Stimulated activated CD8-positive, alpha-beta memory T cell treated with anti-CD3 and anti-CD28 coated beads, Interleukin-4, amount 100 ng/mL, for 4 hours (primary cell): ENCODE data around the gene MTHFD2L.
"Not testable (repeated sequence)": the region's sequence is repeated elsewhere in the genome, so short reads cannot be mapped to it uniquely, and the experiment has no call there.

Experiments
- DNase-seq, 2 donors: peaks; one replicate each; pipeline ENCODE4 v3.0.0-alpha.2; 2020; ENCODE audit warnings: low read depth in 2 of 2, low spot score in 1 of 2

MTHFD2L gene

DNA sequence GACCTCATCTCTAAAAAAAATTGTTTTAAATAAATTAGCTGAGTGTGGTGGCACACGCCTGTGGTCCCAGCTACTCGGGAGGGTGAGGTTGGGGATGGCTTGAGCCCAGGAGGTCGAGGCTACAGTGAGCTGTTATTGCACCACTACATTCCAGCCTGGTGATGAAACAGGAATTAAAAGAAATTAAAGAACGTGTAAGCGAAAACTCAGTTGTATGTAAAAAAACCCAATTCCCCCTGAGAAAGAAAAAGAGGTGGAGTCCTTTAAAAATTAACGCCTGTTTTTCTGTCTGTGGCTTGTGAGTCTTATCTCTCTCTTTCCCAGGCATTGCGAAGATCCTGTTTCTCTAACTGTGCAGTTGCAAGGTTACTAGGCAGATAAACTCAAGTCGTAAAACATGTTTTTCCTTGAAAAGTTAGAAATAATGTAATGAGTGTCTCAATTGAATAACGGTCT is 172.4 kb downstream of the MTHFD2L start:
- no peak for DNase-seq

DNA sequence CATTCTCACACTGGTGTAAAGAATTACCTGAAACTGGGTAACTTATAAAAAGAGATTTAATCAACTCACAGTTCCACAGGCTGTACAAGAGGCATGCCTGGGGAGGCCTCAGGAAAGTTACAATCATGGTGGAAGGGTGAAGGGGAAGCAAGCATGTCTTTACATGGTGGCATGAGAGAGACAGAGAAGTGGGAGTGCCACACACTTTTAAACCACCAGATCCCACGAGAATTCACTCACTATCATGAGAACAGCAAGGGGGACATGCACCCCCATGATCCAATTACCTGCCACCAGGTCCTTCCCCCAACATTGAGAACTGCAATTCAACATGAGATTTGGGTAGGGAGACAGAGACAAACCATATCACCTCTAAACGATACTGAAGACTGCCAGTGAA is 173.3 kb downstream of the MTHFD2L start:
- no peak for DNase-seq

DNA sequence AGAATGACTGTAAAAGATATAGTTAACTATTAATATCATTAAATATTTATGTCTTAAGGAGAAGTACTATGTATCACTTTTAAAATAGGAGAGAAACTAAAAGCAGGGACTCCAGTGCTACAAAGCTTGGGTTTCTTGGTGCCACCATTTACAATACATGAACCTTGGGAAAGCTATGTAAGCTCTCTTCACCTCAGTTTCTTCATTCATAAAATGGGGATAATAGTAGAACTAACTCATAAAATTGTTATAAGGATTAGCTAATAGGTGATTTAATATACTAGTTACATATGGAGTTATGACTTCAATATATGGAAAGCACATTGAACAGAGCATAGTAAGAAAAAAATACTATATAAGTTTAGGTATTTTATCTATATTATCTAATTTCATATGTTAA is 174.0 kb downstream of the MTHFD2L start:
- DNase-seq = no peak

DNA sequence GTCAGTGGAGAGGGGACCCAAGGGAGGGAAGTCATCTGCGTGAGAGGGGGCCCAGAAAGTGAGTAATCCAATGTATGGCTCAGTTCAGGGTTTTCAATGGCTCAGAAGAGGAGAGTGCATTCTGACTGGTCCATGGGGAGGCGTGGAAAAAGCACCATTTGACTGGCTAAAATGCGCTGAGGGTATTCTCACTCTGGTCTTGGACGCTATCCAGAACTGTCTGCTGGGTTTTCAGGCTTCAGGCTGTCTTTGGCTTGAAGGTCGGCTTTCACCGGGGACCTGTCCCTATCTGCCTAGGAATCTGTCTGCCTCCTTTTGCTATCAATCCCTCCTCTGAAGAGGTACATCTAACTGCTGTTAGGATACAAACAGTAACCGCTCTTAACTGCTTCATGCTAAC is 176.7 kb downstream of the MTHFD2L start:
- no peak for DNase-seq

DNA sequence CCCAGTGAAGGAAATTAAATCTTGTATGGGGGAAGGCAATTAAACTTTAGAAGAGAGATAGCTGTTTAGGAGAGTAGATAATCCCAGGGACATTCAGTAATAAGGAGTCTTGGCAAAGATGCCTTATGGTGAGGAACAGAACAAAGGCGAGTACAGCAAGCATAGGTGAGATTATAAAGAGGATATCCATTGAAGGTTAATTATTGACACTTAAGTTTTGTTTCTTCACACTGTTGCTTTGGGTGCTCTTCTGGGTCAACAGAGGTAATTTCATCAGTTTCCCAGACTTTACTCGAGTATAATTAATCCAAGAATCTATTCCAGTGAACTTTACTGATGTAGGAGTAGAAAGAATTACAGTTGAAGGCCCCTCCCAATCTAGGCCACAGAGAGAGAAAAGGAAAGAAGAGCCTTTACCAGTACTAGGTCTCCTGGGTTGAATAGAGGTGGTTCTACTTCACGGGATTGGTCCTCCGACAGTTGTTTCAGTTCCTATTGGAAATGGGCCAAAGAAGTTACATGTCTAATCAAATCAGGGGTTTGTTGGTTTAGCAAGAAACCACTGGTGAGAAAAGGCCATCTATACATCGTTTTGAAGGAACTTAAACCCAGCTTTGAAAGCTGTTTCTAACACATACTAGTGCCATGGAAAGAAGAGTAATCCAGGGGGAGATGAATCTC is 177.6 kb downstream of the MTHFD2L start:
- no peak for DNase-seq

DNA sequence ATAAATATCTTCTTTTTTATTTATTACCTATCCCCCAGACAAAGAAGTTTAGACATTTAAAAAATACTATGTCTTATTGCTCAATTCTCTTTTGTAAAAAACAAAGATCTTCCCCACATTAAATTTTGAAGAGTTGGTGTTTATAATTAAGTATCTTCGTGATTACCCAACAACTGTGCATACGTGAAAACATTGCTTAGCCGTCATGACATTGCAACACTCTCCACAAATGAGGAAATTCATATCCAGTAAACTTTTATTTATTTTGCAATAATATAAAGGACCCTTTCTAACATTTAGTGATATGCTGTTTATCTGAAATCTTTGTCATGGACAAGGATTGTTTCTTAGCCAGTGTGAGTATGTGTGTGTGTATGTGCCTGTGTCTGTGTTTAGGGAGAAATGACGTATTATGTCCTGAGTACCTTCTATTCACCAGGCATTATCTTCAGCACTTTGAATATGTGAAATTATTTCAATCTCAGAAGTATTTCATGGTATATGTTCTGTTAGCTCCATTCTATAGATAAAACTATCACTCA is 180.9 kb downstream of the MTHFD2L start:
- DNase-seq = no peak

DNA sequence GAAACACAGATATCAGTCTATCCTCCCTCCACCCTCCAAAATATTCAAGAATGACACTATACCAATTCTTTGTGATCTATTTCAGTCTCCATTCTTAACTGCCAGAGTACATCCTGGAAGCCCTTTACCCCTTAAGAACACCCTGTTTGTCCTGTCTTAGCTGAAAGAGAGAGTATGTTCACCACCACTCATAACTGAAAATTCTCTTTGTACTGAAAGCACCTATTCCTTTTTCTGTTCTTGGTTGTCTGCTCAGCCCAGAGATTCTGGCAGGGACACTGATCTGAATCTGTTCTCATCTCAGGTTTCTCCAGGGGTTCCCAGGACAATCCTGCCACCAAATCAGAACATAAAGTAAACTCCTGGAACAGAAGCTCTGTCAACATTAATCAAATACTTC is 181.6 kb downstream of the MTHFD2L start:
- no peak for DNase-seq

DNA sequence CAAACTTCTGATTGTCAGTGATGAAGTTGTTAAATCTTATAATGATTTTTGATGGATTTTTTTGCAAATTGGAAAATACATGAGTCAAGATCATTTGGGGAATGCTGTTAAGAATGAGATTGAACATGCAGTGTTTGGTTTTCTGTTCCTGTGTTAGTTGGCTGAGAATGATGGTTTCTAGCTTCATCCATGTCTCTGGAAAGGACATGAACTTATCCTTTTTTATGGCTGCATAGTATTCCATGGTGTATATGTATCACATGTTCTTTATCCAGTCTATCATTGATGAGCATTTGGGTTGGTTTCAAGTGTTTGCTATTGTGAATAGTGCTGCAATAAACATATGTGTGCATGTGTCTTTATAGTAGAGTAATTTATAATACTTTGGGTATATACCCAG is 182.5 kb downstream of the MTHFD2L start:
- DNase-seq = not testable (repeated sequence)

DNA sequence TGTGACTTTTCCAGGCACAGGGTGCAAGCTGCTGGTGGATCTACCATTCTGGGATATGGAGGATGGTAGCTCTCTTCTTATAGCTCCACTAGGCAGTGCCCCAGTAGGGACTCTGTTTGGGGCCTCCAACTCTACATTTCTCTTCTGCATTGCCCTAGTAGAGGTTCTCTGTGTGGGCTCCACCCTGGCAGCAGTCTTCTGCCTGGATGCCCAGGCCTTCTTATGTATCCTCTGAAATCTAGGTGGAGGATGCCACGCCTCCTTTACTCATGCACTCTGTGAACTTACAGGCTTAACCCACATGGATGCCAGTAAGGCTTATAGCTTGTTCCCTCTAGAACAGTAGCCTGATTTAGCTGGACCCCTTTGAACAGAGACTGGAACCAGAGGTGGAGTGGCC is 186.1 kb downstream of the MTHFD2L start:
- no peak for DNase-seq
